ENCODE results near the gene MPIG6B.

DNA sequence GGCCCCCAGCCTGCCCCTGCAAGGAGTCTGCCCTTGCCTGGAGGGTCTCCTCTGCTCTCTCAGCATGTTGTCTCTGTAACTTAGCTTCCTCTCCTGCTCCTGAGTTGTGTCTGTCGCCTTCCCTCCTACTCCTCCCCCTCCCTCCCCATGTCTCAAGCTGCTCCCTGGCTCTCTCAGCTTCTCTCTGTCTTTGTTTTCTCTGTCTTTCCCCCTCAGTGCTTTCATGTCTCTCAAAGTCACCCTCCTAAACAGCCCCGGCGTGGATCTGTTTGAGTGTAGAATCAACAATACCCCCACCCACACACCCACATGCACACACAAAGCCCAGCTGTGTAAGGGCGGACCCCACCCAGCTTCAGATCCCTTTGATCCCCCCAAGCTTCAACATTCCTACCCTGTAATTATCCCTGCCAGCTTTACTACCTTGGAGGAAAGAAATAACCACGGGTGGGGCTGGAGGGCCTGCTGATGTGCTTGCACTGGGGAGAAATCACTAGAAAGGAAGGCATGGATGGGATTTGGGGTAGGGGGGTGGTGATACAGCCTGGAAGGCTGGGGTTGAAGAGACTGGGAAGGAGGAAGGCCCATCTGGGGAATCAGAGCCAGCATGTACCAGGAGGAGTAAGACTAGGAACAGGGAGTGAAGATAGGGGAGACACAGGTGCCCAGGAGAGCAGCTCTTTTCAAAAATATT, 9.0 kb upstream of the MPIG6B start:
- TF ChIP-seq BACH2 (CRISPR knock-in tag; IDR thresholded peaks at IDR 0.05; ENCODE audit: borderline replicate concordance): no peak
- no peak for TF ChIP-seq RARB (CRISPR knock-in tag; IDR thresholded peaks at IDR 0.05)
- TF ChIP-seq, protein P1, sequence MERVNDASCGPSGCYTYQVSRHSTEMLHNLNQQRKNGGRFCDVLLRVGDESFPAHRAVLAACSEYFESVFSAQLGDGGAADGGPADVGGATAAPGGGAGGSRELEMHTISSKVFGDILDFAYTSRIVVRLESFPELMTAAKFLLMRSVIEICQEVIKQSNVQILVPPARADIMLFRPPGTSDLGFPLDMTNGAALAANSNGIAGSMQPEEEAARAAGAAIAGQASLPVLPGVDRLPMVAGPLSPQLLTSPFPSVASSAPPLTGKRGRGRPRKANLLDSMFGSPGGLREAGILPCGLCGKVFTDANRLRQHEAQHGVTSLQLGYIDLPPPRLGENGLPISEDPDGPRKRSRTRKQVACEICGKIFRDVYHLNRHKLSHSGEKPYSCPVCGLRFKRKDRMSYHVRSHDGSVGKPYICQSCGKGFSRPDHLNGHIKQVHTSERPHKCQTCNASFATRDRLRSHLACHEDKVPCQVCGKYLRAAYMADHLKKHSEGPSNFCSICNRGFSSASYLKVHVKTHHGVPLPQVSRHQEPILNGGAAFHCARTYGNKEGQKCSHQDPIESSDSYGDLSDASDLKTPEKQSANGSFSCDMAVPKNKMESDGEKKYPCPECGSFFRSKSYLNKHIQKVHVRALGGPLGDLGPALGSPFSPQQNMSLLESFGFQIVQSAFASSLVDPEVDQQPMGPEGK (CRISPR knock-in tag; IDR thresholded peaks at IDR 0.05; ENCODE audit: borderline replicate concordance): no peak
- TF ChIP-seq ZNF565 (CRISPR knock-in tag; conservative IDR thresholded peaks at IDR 0.05; ENCODE audit: low read depth): no peak
- TF ChIP-seq ARNTL (CRISPR knock-in tag; IDR thresholded peaks at IDR 0.05; ENCODE audit: borderline replicate concordance, low read depth): no peak
- TF ChIP-seq ESRRG (CRISPR knock-in tag; IDR thresholded peaks at IDR 0.05): no peak
